Measurements from ENCODE around the gene MEOX1.

Gene MEOX1

DNA sequence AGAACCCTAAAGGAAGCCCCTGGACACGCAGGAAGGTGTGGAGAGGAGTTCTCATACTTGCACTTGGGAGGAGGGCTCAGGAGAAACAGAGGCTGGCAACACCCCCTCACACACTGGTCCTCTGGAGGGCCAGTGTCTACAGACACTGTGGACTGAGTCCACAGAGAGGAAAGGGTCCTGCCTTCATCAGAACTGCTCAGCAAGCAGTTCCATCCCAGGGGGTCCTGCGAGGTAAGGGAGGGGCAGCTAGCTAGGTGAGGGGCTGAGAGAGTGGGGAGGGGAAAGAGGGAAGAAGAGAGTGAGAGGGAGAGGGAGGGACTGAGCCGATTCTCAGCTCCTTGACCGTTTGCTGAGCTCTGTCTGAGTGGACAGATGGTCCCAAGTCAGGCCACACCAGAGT, 17.7 kb upstream of the MEOX1 start:
- Histone ChIP-seq H3K9me2 (ENCODE audit: low read depth, low read length) (no peaks in the 10 kb centered on the region), H3K4me1 (ENCODE audit: insufficient read depth, low read length, severe bottlenecking) (no peaks in the 10 kb centered on the region), H3K27me3 (ENCODE audit: insufficient read depth, low read length) (no peaks in the 10 kb centered on the region; the same call in 1 of the 2 replicates), H2AFZ (ENCODE audit: low read length) (no peak overlapping the region), H3F3A (ENCODE audit: insufficient read depth, low read length) (no peaks in the 10 kb centered on the region), H3K4me3 (ENCODE audit: low read depth, low read length, poor library complexity, severe bottlenecking) (no peak overlapping the region), H3K9me3 (ENCODE audit: low read length) (no peaks in the 10 kb centered on the region), H3K36me3 (ENCODE audit: insufficient read depth, low read length) (no peaks in the 10 kb centered on the region), H3K4me2 (ENCODE audit: low read length) (no peak overlapping the region), H4K20me1 (ENCODE audit: insufficient read depth, low read length) (no peaks in the 10 kb centered on the region), H3K79me2 (ENCODE audit: insufficient read depth, low read length) (no peaks in the 10 kb centered on the region), H3K9ac (ENCODE audit: low read length) (no peak overlapping the region), H3K27ac (ENCODE audit: low read depth, low read length, poor library complexity, severe bottlenecking) (no peak overlapping the region)
- no peak for TF ChIP-seq EZH2 (IDR thresholded peaks at IDR 0.05; ENCODE audit: borderline replicate concordance, low read length)
- no peak for TF ChIP-seq CTCF (IDR thresholded peaks at IDR 0.05; ENCODE audit: low read length)

GRCh38 chr17:43676471-43676870, 14.7 kb upstream of the MEOX1 start:
- TF ChIP-seq CTCF (IDR thresholded peaks at IDR 0.05; ENCODE audit: low read length) (no peak), EZH2 (IDR thresholded peaks at IDR 0.05; ENCODE audit: borderline replicate concordance, low read length) (no peak)
- no peak overlapping the region for H3K4me3 ChIP-seq (ENCODE audit: low read depth, low read length, poor library complexity, severe bottlenecking)
- no peaks in the 10 kb centered on the region for H4K20me1 ChIP-seq (ENCODE audit: insufficient read depth, low read length)
- no peaks in the 10 kb centered on the region for H3K27me3 ChIP-seq (ENCODE audit: insufficient read depth, low read length)
- no peaks in the 10 kb centered on the region for H3K79me2 ChIP-seq (ENCODE audit: insufficient read depth, low read length)
- no peaks in the 10 kb centered on the region for H3K9me3 ChIP-seq (ENCODE audit: low read length)
- H3F3A ChIP-seq (ENCODE audit: insufficient read depth, low read length), result no peaks in the 10 kb centered on the region
- H3K9me2 ChIP-seq (ENCODE audit: low read depth, low read length), result no peaks in the 10 kb centered on the region
- no peak overlapping the region for H2AFZ ChIP-seq (ENCODE audit: low read length)
- no peak overlapping the region for H3K9ac ChIP-seq (ENCODE audit: low read length)
- H3K4me1 ChIP-seq (ENCODE audit: insufficient read depth, low read length, severe bottlenecking), result no peaks in the 10 kb centered on the region
- no peak overlapping the region for H3K27ac ChIP-seq (ENCODE audit: low read depth, low read length, poor library complexity, severe bottlenecking)
- H3K36me3 ChIP-seq (ENCODE audit: insufficient read depth, low read length), result no peaks in the 10 kb centered on the region
- H3K4me2 ChIP-seq (ENCODE audit: low read length), result no peak overlapping the region

GRCh38 chr17:43674394-43674793, 12.7 kb upstream of the MEOX1 start:
- Histone ChIP-seq H2AFZ (ENCODE audit: low read length) (no peak overlapping the region), H3F3A (ENCODE audit: insufficient read depth, low read length) (no peaks in the 10 kb centered on the region), H3K27me3 (ENCODE audit: insufficient read depth, low read length) (no peaks in the 10 kb centered on the region), H3K4me1 (ENCODE audit: insufficient read depth, low read length, severe bottlenecking) (no peaks in the 10 kb centered on the region), H4K20me1 (ENCODE audit: insufficient read depth, low read length) (no peaks in the 10 kb centered on the region), H3K4me3 (ENCODE audit: low read depth, low read length, poor library complexity, severe bottlenecking) (no peak overlapping the region), H3K79me2 (ENCODE audit: insufficient read depth, low read length) (no peaks in the 10 kb centered on the region), H3K36me3 (ENCODE audit: insufficient read depth, low read length) (no peaks in the 10 kb centered on the region), H3K9me2 (ENCODE audit: low read depth, low read length) (no peaks in the 10 kb centered on the region), H3K27ac (ENCODE audit: low read depth, low read length, poor library complexity, severe bottlenecking) (no peak overlapping the region), H3K9me3 (ENCODE audit: low read length) (no peaks in the 10 kb centered on the region), H3K4me2 (ENCODE audit: low read length) (no peak overlapping the region), H3K9ac (ENCODE audit: low read length) (no peak overlapping the region)
- no peak for TF ChIP-seq EZH2 (IDR thresholded peaks at IDR 0.05; ENCODE audit: borderline replicate concordance, low read length)
- no peak for TF ChIP-seq CTCF (IDR thresholded peaks at IDR 0.05; ENCODE audit: low read length)

Data from OCI-LY1 (cell line).